ENCODE results near the gene SUN5.

The SUN5 gene

GRCh38 chr20:33042983-33043730 lies 38.9 kb upstream of the SUN5 start:
- TF ChIP-seq, protein P1, sequence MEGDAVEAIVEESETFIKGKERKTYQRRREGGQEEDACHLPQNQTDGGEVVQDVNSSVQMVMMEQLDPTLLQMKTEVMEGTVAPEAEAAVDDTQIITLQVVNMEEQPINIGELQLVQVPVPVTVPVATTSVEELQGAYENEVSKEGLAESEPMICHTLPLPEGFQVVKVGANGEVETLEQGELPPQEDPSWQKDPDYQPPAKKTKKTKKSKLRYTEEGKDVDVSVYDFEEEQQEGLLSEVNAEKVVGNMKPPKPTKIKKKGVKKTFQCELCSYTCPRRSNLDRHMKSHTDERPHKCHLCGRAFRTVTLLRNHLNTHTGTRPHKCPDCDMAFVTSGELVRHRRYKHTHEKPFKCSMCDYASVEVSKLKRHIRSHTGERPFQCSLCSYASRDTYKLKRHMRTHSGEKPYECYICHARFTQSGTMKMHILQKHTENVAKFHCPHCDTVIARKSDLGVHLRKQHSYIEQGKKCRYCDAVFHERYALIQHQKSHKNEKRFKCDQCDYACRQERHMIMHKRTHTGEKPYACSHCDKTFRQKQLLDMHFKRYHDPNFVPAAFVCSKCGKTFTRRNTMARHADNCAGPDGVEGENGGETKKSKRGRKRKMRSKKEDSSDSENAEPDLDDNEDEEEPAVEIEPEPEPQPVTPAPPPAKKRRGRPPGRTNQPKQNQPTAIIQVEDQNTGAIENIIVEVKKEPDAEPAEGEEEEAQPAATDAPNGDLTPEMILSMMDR (IDR thresholded peaks at IDR 0.05; ENCODE audit: low read depth, low read length, missing control alignments), result no peak
- no peak for DNase-seq (ENCODE audit: extremely low read depth, low read depth)
- H3K4me3 ChIP-seq (replicated peaks; ENCODE audit: low read depth, low read length), result no peak overlapping the region

DNA sequence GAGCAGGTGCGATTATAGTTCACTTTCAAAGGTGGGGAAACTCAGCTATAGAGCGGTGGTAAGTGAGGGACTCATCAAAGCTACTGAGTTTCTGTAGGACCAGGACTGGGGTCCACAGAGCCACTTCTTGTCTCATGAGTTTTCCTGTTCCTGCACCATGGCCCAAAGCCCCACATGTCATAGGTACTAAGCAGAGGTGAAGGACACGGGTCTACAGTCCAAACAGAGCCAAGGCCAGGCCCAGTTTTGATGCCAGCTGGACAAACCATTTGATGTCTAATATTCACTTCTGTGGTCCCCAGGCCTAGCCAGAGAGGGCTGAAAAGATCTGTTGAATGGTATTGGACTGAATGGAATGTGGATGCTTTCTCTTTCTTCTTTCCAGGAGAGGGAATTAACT lies 38.2 kb upstream of the SUN5 start:
- TF ChIP-seq, protein P1 (IDR thresholded peaks at IDR 0.05; ENCODE audit: low read depth, low read length, missing control alignments), result no peak
- no peak overlapping the region for H3K4me3 ChIP-seq (replicated peaks; ENCODE audit: low read depth, low read length)
- DNase-seq (ENCODE audit: extremely low read depth, low read depth), result no peak

GRCh38 chr20:33038243-33038642 lies 34.0 kb upstream of the SUN5 start:
- no peak overlapping the region for H3K4me3 ChIP-seq (replicated peaks; ENCODE audit: low read depth, low read length)
- DNase-seq (ENCODE audit: extremely low read depth, low read depth), result no peak
- TF ChIP-seq, protein P1 (IDR thresholded peaks at IDR 0.05; ENCODE audit: low read depth, low read length, missing control alignments), result no peak

GRCh38 chr20:33037456-33037855 lies 33.2 kb upstream of the SUN5 start:
- DNase-seq (ENCODE audit: extremely low read depth, low read depth), result no peak
- TF ChIP-seq, protein P1 (IDR thresholded peaks at IDR 0.05; ENCODE audit: low read depth, low read length, missing control alignments), result no peak
- no peak overlapping the region for H3K4me3 ChIP-seq (replicated peaks; ENCODE audit: low read depth, low read length)

DNA sequence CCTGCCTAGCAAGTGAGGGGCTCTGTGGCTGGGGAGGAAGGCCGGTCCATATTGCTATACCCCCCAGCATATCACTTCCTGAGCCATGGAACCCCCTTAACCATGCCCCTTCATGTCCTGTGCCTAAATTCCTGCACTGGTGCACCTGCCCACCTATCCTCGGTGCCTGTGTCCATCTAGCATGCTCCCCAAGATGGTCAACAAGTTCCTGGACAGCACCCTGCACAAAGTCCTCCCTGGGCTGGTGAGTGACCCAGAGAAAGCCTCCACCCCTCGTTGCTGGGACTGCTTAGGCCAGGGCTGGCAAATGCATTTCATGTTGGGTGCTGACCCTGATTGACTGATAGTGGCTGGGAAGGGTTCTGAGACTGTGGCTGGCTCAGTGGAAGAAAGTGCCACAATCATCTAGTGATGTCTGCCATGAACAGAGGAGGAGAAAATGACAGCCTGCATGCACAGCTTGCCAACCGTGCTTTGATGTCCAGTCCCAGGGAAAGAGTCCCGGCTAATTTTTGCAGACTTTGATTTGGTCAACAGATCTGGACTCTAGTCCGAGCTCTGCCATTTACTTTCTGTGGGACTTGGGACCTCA lies 30.8 kb upstream of the SUN5 start:
- no peak for DNase-seq (ENCODE audit: extremely low read depth, low read depth)
- TF ChIP-seq, protein P1 (IDR thresholded peaks at IDR 0.05; ENCODE audit: low read depth, low read length, missing control alignments), result no peak
- H3K4me3 ChIP-seq (replicated peaks; ENCODE audit: low read depth, low read length), result no peak overlapping the region

DNA sequence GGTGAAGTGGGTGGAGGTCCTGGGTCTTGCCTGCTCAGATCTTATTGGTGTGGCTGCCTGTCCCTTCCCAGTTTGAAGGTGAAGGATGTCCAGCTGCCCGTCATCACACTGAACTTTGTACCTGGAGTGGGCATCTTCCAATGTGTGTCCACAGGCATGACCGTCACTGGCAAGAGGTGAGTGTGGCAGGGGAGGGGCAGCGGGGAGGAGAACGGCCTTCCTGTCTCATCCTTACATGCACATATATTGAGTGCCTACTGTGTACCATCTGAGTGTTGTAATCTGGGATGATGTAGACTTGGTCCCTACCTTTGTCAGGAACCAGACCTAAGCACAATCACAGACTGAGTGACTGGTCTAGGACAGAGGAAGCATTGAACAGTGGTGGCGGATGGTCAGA lies 29.9 kb upstream of the SUN5 start:
- no peak for DNase-seq (ENCODE audit: extremely low read depth, low read depth)
- TF ChIP-seq, protein P1 (IDR thresholded peaks at IDR 0.05; ENCODE audit: low read depth, low read length, missing control alignments), result no peak
- H3K4me3 ChIP-seq (replicated peaks; ENCODE audit: low read depth, low read length), result no peak overlapping the region
